ENCODE data around the gene YBEY.

DNA sequence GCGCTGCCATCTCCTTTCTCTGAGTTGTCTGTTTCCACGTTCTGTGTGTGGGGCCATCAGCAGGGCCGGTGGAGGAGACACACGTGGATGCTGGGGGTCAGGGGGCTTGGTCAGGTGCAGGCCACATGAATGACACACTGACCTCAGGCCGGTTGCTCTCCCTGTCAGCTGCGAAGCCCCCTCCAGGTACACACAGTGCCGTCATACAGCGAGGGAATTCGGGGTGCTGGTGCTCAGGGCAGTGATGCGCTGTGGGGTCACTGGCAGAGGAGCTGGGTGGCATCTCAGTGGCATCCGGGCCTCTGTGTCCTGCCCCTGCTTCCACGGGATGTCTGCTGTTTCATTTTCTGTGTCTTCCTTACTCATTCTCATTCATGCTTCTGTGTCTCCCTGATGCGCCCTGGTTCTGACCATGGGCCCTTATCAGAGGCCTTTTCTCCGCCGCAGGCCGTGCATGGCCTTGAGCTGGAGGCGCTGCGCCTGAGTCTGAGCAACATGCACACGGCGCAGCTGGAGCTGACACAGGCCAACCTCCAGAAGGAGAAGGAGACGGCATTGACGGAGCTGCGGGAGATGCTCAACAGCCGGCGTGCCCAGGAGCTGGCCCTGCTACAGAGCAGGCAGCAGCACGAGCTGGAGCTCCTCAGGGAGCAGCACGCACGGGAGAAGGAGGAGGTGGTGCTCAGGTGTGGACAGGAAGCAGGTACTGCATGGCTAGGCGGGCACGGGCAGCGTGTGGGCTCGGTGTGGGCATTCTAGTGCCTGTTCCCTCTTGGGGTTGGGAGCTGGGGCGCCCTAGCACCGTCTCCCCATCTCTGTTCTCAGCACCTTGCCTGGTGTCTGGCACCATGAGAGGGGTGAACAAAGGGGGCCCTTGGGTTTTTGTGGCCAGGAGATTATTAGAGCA is 60.4 kb downstream of the YBEY start:
- no peak for TF ChIP-seq EZH2 (IDR thresholded peaks at IDR 0.05; ENCODE audit: insufficient read depth, low read length)
- TF ChIP-seq, protein P1, sequence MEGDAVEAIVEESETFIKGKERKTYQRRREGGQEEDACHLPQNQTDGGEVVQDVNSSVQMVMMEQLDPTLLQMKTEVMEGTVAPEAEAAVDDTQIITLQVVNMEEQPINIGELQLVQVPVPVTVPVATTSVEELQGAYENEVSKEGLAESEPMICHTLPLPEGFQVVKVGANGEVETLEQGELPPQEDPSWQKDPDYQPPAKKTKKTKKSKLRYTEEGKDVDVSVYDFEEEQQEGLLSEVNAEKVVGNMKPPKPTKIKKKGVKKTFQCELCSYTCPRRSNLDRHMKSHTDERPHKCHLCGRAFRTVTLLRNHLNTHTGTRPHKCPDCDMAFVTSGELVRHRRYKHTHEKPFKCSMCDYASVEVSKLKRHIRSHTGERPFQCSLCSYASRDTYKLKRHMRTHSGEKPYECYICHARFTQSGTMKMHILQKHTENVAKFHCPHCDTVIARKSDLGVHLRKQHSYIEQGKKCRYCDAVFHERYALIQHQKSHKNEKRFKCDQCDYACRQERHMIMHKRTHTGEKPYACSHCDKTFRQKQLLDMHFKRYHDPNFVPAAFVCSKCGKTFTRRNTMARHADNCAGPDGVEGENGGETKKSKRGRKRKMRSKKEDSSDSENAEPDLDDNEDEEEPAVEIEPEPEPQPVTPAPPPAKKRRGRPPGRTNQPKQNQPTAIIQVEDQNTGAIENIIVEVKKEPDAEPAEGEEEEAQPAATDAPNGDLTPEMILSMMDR (IDR thresholded peaks at IDR 0.05; ENCODE audit: insufficient read depth, low read depth, low read length) = no peak
